Measurements from ENCODE around the gene BRD9.

GRCh38 chr5:939368-939767 lies 46.8 kb upstream of the BRD9 start:
- TF ChIP-seq CTCF (optimal IDR thresholded peaks at IDR 0.05 in 1 of 3, IDR thresholded peaks at IDR 0.05 in 1 of 3, conservative IDR thresholded peaks at IDR 0.05 in 1 of 3; ENCODE audit: extremely low read depth in 1 of 3, insufficient read depth in 2 of 3, low read length in 3 of 3) (no peak), EZH2 (IDR thresholded peaks at IDR 0.05; ENCODE audit: low read length) (no peak)
